Coronary artery (tissue), 2 donors: Measurements from ENCODE around the gene PLEKHO2.

Experiments used
- DNase-seq: peaks from one replicate; pipeline ENCODE4 v3.0.0-alpha.2; 2017; ENCODE audit warnings: low spot score
- H3K27ac ChIP-seq, 2 donors: fragments of 200-600 bp; sonication (generic); one replicate each; pipeline ENCODE4 v1.5.1; 2016 to 2019
- H3K4me3 ChIP-seq: fragments of 200-600 bp; sonication (generic); 2 replicates; pipeline ENCODE4 v1.5.1; 2016; ENCODE audit warnings: mild to moderate bottlenecking, moderate library complexity
- TF ChIP-seq, protein P1 (sequence below): fragments of 200-600 bp; sonication (generic); IDR thresholded peaks from one replicate; pipeline ENCODE4 v1.5.1; 2019; ENCODE audit warnings: antibody characterized with exemption

PLEKHO2 gene

DNA sequence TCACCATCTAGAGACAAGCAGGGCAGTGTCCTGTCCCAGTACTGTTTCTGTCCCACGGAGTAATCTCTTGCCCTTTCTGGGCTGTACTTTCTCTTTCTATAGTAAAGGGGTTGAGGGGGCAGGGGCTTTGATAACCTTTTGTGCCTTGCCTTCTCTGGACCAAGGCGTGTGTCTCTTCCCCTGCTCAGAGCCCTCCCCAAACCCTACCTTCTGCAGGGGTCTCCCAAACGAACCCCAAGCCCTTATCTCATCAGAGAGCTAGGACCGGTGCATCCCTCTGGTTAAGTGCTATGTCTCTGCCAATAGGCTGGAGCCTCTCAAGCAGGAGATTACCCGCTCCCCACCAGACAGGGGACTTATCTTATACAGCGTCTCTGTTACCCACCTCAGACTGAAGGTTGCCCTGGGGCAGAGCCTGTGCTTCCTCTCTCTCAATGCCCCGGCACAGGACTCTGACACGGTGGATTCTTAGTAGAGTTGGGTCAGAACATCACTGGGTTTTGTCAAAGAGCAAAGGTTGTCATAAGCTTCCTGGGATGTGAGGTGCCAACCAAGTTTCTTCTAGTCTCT is 2.9 kb downstream of the PLEKHO2 start:
- TF ChIP-seq, protein P1, sequence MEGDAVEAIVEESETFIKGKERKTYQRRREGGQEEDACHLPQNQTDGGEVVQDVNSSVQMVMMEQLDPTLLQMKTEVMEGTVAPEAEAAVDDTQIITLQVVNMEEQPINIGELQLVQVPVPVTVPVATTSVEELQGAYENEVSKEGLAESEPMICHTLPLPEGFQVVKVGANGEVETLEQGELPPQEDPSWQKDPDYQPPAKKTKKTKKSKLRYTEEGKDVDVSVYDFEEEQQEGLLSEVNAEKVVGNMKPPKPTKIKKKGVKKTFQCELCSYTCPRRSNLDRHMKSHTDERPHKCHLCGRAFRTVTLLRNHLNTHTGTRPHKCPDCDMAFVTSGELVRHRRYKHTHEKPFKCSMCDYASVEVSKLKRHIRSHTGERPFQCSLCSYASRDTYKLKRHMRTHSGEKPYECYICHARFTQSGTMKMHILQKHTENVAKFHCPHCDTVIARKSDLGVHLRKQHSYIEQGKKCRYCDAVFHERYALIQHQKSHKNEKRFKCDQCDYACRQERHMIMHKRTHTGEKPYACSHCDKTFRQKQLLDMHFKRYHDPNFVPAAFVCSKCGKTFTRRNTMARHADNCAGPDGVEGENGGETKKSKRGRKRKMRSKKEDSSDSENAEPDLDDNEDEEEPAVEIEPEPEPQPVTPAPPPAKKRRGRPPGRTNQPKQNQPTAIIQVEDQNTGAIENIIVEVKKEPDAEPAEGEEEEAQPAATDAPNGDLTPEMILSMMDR = no peak
- no peak for DNase-seq
- Histone ChIP-seq H3K27ac (peak overlapping the region; percentile 48 to 100), H3K4me3 (peak overlapping the region; percentile 99)

- peak overlapping the region; percentile 48 to 100 for H3K27ac ChIP-seq
- TF ChIP-seq, protein P1 = no peak
- peak; percentile 80 for DNase-seq
- peak overlapping the region; percentile 99 for H3K4me3 ChIP-seq
Measured at GRCh38 chr15:64845183-64845611, 3.5 kb downstream of the PLEKHO2 start.

- no peak for DNase-seq
- peak overlapping the region; percentile 99 for H3K4me3 ChIP-seq
- TF ChIP-seq, protein P1 = no peak
- peak overlapping the region; percentile 48 to 100 for H3K27ac ChIP-seq
Measured at GRCh38 chr15:64845831-64846595, 4.3 kb downstream of the PLEKHO2 start.

DNA sequence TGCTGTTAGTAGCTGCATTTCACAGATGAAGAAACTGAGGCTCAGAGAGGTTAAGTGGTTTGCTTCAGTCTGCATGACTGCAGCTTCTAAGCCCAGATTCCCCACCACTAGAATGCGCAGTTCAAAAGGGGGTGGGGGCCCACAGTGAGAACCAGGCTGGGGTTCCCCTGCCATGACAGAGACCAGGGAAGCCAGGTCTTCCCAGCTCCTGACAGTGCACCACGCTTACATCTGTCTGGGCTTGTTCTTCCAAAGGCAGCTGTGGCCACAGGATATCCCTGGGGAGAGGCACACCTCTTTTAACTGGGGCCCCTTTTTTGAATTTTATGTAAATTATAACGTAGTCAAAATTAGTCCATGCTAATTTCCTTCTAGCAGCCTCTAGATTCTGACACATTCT is 5.3 kb downstream of the PLEKHO2 start:
- H3K4me3 ChIP-seq = no peak overlapping the region
- no peak for DNase-seq
- TF ChIP-seq, protein P1 = no peak
- peak overlapping the region in 1 of 2 donors; percentile 66 for H3K27ac ChIP-seq

DNA sequence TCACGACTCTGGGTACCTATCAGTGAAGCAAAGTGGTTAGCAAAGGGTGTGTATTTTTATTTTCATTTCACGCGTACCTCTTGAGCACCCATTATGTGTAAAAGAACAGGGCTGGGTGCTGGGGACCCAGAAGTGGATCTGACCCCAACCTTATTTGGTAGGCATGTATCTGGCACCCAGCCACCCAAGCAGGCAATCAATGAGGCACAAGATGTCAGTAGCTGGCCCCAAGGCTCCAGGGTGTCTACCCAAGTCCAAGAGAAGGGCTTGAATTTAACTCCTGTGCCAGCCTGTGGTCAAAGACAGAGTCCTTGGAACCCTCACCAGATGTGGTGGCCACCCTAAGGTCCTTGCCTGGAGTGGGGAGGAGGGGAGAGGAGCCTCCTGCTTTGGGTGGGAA is 5.7 kb downstream of the PLEKHO2 start:
- TF ChIP-seq, protein P1 = no peak
- no peak for DNase-seq
- H3K27ac ChIP-seq = peak overlapping the region in 1 of 2 donors; percentile 66

DNA sequence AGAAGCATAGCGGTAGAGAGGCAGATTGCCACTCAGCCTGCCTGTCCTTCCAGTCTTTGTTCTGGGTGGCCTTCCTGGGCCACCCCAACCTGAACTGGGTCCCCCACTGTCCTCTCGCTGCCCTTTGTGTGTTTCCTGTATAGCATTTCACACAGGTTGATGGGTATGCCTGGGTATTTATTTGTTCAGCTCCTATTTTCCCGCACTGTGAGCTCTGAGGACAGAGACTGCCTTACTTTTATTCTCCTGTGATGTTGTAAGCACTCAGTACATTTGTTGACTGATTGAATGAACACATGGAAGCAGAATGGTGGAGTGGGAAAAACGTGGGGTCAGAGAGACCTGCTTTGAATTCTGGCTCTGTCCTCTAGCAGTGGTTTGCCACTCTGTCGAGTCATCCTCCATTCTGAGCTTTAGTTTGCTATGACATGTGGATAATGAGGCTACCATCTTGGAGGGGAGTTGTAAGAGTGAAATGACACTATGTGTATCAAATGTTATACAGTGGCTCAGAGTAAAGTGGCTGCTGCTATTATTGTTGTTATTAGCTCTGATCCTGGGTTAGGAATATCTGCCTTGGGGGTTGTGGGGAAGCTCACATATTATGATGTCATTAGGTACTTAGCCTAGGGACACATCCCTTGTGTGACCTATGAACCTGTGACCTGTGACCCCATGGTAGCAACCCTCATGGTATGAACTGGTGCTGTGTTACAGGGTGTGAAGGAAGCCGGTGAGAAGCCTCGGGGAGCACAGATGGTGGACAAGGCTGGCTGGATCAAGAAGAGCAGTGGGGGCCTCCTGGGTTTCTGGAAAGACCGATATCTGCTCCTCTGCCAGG is 6.4 kb downstream of the PLEKHO2 start:
- TF ChIP-seq, protein P1 = no peak
- DNase-seq = no peak
- no peak overlapping the region for H3K4me3 ChIP-seq
- H3K27ac ChIP-seq = peak overlapping the region in 1 of 2 donors; percentile 66

More for the DNA sequence above, 5.7 kb downstream of the PLEKHO2 start:
- H3K4me3 ChIP-seq = no peak overlapping the region
